Measurements from ENCODE around the gene NR5A1.

Gene NR5A1

GRCh38 chr9:124513376-124513994, 6.3 kb upstream of the NR5A1 start:
- no peak for DNase-seq

DNA sequence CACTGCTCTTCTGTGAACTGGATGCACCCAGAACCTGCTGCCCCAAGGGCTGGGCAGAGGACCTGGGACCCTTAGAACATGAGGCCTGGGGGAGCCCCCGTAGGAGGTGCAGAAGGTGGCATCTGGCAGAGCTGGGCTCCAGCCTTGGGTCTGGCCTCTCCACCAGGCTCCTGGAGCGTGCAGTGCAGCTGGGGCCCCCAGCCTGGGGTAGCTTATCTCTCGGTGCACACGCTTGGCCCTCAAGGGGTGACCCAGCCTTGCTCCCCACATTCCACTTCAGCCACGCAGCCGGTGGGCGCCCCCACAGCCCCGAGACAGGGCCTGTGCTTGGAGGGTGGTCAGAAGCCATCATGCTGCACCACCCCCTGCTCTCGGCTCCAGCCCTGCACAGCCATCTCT, 5.6 kb upstream of the NR5A1 start:
- DNase-seq = no peak

DNA sequence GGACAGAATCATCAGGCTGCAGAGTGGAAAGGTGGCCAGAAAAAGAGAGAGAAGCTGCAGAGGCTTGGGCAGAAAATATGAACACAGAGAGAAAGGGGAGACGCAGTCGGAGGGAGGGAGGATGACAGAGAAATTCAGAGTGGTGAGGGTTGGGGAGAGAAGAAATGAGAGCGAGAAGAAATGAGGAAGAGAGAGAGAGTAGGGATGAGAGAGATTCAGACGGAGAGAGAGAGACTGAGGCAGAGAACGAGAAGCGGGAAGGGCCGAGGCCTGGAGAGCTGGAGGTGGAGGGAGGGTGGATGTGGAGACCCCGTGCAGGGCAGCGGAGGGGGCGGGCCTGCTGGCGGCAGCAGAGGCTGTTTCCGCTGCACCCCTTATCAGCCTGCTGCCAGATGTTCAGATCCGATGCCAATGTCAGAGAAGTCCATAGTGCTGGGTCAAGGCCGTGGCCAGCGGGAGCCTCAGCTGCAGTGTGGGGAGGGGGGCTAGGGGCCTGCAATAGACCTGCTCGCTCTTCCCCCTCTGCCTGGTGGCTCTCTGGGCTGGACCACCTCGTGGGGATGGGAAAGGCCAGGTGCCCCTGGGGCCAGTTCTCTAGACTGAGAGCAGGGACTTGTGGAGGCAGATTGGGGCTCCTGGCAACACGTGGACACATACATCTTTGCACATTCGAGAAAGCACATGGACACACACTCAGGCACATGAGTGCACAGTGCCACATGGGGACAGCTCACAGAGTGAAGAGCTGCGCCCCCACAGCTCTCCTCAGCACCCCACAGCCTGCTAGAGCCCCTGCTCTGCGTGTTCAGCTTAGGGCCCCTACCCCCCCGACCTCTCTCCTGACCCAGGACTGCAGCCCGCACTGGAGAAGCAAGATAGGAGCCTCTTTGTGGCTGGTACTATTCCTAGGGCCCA, 4.9 kb upstream of the NR5A1 start:
- no peak for DNase-seq

DNA sequence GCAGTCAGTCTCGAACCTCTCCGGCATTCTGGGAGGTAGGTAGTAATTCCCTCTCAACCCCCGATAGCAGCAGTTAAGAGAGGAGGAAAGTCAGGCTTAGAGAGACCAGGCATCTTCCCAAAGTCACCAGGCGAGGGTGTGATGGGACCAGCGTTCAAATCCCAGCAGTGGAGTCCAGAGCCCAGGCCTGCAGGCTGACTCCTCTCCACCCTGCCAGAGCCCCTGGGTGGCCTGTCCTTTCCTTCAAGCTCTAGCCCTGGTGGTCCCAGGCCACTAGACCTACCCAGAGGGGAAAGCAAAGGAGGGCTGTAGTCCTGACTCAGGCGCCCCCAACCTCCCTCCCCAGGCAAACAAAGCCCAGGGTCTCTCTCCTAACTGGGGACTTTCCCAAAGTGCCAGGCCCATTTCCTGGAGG, 4.2 kb upstream of the NR5A1 start:
- DNase-seq = no peak

DNA sequence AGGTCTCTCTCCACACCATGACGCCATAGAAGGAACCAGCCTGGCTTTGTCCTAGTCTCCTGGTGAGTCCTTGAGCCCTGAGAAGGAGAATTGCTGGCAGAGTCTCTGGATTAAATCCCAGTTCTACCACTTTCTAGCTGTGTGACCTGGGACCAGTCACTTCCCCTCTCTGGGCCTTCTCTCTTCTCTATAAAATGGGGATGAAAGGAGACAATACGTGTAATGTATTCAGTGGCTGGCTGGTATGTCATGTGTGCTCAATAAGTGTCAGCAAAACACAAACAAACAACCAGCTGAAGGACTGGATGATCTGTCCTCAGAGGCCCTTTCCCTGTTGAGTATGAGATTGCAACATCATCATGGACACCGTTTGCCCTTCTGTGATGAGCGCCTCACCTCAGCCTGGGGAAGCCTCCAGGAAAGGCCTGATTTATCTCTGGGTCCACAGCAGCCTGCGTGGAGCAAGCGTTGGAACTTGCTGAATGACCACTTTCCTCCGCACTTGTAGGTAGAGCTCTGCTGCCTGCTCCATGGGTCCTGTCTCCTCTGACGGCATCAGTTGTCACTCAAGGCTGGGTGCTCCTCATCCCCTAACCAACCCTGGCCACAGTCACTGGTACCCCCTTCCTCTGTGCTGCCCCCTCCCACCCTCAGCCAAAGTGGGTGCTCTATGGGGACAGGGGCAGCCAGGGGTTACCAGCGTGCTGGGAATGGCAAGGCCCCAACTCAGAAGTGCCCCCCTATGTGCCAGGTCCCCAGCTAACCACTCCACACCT, 3.6 kb upstream of the NR5A1 start:
- DNase-seq = no peak

- DNase-seq = no peak
Observed at GRCh38 chr9:124507880-124508423, 753 bp upstream of the NR5A1 start.

DNA sequence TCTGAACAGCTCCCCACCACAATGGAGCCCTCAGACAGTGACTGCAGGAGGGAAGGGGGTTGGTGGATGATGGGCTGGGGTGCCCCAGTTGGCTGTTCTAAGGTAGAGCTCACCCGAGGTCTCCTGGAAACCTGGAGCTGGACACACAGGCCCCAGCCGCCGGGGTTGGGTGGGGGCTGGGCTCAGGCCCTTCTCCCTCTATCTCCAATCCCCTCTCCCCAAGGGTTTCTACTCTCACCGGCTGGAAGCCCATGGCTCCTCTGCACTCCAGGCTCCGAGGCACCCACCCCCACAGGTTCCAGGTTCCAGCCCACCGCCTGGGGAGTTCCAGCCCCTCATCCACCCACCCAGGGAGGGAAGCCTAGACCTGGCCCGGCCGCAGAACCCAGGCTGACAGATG, 766 bp downstream of the NR5A1 start:
- DNase-seq = no peak

- no peak for DNase-seq
Observed at GRCh38 chr9:124505901-124506346, 1.3 kb downstream of the NR5A1 start.

DNA sequence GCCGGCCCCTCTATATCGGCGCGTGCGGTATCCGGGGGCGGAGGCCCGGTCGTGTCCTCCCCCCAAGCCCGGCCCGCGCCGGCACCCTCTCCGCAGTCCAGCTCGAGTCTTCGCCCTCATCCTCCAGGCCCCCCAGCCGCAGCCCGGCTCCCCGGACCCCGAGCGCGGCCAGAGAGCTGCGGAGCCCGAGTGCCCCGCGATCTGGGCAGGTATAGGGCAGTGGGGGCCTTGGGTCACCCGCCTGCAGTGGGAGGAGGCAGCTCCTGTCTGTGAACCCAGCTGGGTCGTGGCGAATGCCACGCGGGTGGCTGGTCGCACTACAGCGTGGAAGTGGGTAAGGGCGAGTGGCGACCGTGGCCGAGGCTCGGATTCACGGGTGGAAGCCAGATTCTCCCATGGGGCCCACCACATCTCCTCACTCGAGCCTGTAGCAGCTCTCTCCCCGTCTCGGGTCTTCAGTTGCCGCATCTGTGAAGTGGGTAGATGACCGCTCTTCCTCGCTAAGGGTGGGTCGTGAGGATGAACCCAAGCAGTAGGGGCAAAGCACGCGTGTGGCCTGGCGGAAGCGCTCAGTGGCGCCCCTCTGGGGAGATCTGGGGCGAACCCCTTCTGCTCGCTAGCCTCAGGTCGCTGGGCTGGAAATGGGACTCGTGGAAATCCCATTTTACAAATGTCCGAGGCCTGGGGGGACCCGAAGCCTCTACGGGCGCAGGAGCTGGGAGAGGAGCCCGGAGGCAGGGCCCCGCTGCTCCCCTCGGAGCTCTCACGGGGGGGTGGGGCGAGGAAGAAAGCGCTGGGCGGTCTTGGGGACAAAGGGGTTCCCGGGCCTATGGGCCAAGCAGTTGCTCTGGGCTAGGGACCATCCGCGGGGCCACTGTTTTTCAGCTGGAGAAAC, 1.9 kb downstream of the NR5A1 start:
- DNase-seq = no peak

DNA sequence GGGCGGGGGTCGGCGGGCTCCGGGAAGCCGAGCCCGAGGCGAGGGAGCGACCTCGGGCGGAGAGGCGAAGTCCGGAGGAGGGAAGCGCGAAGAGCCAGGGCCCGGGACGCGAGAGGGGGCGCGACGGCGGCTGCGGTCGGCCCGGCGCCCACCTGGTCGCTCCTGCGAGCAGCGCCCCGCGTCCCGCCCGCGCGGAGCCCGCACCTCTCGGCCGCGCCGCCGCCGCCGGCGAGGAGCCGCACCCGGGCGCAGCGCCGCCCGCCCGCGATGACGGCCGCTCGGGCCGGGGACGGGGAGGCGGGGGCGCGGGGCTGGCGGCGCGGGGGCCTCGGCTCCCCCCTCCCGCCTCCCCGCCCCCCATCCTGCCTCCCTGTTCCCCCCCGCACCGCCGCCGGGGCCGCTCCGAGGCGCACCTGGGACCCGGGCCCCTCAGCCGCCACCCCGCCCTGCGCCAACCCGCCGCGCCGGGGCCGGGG, 2.6 kb downstream of the NR5A1 start:
- DNase-seq = no peak

- DNase-seq = no peak
Observed at GRCh38 chr9:124503713-124504529, 3.3 kb downstream of the NR5A1 start.

DNA sequence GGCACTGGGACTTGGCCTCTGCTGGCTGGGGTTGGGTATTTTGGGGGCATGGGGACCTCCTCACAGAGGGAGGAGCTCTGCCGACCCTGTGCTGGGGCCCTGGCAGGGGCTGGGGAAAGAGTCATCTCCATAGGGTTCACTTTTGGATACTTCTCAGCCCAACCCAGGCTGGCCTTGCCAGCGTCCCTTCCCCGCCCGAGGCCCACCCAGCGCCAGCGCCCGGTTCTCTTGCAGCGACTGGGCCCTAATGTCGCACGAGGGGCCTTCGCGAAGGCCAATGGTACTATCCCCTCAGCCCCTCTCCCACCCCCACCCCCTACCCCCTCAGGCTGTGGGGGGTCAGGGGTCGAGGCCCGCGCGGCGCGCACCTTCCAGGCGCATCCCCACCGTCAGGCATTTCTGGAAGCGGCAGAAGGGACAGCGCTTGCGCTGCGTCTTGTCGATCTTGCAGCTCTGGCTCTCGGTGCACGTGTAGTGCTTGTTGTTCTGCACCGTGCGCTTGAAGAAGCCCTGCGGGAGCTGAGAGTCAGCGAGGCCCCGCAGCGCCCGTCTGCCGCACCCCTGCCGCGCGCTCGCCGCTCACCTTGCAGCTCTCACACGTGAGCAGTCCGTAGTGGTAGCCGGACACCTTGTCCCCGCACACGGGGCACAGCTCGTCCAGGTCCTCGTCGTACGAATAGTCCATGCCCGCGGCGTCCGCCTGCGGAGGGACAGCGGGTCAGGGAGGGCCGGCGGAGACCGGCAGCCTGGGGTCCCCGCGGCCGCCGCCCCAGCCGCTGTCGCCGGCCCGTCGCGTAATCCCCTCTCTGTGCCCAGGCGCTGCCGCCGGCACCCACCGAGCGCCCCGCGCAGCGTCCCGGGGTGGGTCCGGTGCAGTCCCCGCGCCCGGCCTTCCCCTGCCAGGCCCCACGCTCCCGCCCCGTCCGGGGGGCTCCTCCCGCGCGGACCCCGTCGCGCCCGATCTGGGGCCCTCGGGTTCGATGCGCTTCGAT, 4.2 kb downstream of the NR5A1 start:
- DNase-seq = no peak

- no peak for DNase-seq
Observed at GRCh38 chr9:124501771-124502320, 5.4 kb downstream of the NR5A1 start.

DNA sequence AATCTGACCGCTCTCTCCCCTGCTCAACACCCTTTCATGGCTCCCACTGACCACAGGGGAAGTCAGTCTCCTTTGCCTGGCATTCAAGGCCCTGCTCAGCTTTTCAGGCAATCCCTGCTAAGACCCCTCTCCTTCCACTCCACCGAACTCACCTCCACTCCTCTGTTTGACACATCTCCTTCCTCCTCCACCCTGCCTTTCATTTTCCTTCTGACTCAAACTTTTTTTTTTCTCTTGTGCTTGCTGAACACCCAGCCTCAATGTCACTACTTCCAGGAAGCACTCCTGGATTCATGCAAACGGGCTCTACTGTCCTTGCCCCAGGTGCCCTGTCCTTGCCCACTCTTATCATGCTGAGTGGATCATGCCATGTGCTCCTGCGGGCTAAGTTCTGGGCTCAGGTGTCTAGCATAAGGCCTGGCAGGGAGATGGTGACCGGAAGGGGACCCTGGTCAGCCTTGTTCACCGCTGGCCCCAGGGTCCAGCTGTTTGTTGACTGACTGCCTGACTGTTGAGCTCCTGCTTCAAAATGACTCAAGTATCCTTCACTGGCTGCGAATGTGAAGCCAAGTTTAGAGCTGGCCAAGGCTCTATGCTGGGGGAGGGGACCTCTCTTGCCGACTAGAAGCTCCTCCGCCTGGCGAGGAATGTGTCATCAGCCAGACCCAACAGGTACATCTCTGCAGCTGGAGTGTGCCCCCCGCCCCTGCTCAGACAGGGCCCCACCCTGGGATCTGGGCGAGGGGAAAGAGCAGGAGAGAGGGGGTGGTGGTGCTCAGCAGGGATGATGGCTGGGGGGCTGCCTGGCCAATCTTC, 6.2 kb downstream of the NR5A1 start:
- no peak for DNase-seq

- no peak for DNase-seq
Observed at GRCh38 chr9:124500028-124500795, 7.0 kb downstream of the NR5A1 start.

DNA sequence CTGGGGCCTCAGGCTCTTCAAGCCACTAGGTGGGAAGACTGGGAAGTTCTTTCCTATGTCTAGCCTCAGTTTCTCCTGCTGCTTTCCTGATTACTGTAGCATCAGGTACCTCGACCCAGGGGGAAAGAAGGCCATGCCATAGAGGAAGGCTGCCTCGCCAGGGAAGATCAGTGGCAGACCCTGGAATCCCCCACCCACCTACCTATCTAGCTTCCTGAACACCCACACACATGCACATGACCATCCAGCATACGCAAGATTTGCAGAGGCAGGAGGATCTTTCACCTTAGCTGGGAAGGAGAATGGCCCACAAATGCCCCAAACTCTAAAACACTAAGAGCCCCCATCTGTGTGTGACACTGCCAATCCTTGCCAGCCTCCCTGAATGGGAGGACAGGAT, 8.0 kb downstream of the NR5A1 start:
- no peak for DNase-seq

DNA sequence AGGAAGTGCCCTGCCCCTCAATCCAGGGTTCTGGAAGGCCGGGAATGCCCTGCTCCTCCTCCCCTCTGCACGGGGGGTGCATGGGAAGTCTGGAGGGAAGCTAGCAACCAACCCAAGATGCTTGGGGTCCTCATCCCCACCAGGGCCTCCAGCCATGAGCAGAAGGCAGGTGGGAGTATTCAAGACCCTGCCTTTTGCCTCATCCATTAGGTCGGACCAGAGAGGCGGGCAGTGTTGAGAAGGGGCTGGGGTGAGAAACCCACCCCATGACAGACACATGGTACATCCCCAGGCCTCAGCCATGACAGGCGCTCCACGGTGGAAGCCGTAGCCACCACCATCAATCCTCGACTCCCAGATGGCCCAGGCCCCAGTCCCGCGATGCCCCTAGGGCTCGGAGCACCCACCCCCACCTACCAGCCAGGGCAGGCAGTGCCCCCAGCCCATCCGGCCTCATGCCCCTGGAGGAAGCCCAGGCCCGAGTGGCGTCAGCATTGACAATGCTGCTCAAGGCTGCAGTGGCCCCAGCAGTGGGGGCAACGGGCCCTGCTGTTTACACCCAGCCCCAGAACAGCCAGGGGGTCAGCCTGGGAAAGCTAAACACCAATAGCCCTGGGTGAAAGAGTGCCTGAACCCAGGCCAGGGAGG, 8.6 kb downstream of the NR5A1 start:
- DNase-seq = no peak
